ENCODE results near the gene ZEB1.
"Not testable (repeated sequence)": the region's sequence is repeated elsewhere in the genome, so short reads cannot be mapped to it uniquely, and the experiment has no call there.

The ZEB1 gene

DNA sequence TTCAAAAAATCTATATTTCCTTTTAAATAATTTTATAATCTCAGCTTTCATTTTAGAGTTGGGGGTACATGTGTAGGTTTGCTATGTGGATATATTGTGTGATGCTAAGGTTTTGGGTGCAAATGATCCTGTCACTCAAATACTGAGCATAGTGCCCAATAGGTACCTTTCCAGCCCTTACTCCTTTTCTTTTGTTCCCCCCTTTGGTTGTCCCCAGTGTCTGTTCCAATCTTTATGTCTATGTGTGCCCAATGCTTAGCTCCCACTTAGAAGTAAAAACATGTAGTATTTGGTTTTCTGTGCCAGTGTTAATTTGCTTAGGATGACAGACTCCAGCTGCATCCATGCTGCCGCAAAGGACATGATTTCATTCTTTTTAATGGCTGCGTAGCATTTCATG is 103.6 kb downstream of the ZEB1 start:
- no peak for DNase-seq

DNA sequence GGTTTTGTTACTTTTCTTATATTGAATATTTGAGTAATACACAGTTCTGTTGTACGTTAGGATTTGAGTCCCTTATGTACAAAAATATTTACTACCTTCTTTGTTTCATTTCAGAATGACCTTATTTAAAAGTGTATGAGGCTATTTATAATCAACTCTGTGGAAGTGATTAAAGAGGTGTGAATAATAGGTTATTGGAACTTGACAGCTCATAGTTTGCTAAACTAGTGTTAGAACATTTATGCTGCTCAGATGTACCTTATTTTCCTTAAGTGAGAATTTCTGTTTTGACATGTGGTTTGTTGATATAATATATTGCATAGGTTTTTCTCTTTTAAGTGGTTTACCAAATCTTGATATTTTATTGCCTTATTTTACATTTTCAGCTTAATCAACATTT is 105.5 kb downstream of the ZEB1 start:
- DNase-seq = no peak

DNA sequence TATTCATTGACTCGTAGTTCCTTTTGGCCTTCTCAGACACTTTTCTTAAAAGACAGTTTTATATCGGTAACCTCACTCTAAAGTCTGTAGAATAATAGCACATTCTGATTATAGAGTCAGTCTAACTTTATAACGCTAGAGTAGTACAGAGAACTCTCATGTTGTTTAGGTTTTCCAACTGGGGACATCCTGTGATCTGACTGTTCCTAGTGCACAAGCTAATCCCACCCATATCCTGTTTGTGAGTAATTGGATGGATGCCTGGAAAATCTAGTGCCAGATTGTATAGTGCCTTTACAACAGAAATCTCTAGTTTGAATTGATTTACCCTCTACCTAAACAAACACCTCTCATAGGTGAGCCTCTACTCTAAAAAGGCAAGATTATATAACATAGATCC is 107.4 kb downstream of the ZEB1 start:
- DNase-seq = no peak

DNA sequence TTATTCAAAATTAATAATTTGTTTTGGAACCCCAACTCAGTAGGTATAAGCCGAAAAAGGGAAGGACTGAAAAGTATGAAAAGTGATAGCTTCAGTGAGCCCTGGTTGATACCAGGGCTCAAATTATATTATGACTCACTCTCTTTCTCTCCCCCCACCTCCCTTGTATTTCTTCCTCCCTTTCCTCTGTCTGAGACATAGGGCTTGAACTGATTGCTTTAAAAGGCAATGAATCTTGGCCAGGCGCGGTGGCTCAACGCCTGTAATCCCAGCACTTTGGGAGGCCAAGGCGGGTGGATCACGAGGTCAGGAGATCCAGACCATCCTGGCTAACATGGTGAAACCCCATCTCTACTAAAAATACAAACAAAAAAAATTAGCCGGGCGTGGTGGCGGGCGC is 108.3 kb downstream of the ZEB1 start:
- DNase-seq = not testable (repeated sequence)

DNA sequence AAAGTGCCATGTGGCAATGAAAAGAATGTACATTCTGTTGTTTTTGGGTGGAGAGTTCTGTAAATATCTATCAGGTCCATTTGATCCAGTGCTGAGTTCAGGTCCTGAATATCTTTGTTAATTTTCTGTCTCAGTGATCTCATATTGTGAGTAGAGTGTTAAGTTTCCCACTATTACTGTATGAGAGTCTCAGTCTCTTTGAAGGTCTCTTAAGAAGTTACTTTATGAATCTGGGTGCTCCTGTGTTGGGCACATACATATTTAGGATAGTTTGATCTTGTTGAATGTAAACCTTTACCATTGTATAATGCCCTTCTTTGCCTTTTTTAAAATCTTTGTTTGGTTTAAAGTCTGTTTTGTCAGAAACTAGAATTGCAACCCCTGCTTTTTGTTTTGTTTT is 109.5 kb downstream of the ZEB1 start:
- DNase-seq = not testable (repeated sequence)

DNA sequence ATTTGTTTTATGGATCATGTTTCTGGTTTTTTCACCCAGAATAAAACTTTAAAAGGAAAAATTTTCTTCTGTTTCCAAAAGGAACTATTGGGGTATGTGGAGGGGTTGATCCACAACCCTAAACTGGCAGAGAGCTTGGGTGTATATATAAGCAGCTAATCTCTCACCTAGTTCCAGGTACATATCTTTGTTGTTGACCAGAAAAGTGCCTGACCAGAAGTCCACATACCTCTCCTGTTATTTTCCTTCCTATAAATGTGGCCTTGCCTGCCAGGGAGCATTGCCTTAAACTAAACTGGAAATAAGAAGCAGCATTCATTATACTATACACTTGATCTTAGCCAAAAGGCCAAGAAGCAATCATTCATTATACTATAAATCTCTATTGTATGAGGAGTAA is 112.0 kb downstream of the ZEB1 start:
- DNase-seq = no peak

DNA sequence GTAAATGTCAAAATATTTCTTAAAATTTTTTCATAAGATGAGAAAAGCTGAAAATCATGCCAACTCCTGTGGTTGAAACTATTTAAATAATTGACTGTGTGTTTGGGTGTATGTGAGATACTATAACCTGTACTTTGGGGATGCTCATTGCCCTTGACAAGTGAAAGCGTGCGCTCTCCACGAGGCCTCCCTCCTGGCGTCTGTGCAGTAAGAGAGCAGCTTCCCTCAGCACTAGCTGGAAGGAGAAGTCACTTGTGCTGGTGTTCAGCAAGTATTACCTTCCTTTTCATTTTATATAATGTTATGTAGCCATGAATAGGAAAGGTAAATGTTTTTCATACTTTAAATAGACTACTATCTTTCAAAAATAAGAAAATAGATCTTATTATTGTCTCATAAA is 118.9 kb downstream of the ZEB1 start:
- DNase-seq = no peak

DNA sequence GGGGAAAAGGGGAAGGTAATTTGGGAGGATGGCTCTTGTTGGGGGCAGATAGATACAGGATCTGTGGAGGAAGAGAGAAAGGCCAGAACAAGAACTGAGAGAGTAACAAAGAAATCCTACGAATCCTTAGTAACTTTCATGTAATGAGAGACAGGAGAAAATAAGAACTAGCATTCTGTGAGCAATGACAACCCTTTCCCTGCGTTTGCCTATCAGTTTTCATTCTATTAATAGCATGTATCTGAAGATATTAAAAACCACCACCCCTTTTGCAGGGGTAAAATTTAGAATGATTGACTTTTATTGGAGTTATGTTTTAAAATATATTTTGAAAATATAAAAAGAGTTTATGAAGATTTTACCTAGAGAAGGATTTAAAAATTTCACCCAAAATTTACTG is 132.8 kb downstream of the ZEB1 start:
- no peak for DNase-seq

DNA sequence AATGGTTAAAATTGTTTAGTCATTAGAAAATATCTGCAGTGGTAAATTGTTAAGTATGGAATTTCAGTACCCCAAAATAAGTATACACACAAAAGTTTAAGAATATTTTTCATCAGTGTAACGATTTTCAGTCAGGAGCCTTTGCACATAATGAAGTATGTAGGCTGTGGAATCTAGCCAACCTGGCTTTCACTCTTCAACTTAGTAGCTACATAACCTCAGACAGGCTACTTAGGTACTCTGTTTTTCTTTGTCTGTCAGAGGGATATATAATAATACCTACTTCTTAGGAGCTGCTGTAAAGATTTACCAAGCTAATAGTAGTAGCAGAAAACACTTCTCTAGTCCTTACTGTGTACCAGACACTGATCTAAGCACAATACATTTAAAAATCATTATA is 137.5 kb downstream of the ZEB1 start:
- no peak for DNase-seq

DNA sequence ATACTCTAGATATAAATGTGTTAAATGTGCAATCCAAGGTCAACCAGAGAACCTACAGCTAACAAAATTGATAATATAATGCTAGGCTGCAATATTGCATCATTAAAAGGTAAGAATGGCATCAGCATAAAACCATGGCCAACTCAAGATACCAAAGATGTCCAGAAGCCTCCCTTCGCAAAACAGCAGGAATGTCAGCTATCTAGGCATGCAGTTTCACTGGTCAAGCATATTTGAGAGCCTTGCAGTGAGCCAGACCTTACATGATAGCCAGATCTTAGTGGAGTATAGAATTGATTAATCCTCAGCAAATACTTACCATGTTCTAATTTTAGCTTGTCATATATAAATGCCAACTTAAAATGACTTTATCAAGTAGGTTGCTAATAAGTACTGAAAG is 138.8 kb downstream of the ZEB1 start:
- DNase-seq = no peak

DNA sequence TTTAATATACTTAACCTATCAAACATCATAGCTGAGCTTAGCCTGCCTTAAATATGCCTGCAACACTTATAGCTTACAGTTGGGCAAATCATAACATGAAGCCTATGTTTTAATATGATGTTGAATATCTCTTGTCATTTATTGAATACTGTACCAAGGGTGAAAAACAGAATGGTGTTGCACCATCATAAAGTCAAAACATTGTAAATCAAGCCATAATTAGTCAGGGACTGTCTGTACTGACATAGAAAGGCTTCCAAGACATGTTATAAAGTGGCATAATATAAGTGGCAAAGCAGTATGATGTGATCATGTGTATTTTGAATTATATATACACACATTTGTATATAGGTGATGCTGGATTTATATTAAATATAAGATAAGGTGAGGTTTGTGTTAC is 140.0 kb downstream of the ZEB1 start:
- no peak for DNase-seq

DNA sequence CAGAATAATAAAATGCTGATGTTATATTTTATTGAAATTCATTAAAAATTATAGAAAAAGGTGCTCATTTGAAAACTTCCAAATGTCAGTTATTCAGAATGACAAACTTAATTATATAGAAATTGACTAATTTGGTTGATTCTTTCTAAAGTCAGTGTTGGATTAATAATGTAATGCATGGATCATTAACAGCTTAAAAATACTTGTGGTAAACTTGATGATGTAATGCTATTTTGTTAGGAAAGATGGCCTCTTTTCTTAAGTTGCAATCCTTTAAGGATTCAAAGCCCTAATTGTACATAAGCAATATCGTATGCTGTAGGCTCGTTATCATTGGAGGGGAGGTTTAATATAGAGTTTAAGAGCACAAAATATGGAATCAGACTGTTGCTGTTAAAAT is 141.2 kb downstream of the ZEB1 start:
- DNase-seq = no peak

DNA sequence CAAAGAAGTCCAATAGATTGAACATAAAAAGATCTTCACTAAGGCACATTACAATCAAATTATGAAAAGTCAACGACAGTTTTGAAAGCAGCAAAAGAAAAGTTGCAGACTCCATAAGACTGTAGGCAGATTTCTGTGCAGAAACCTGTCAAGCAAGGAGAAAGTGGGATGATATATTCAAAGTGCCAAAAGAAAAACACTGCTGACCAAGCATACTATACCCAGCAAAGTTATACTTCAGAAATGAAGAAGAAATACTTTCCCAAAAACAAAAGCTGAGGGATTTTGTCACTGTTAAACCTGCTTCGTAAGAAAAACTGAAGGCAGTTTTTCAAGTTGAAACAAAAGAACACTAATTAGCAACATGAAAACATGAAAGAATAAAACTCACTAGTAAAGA is 145.5 kb downstream of the ZEB1 start:
- no peak for DNase-seq

DNA sequence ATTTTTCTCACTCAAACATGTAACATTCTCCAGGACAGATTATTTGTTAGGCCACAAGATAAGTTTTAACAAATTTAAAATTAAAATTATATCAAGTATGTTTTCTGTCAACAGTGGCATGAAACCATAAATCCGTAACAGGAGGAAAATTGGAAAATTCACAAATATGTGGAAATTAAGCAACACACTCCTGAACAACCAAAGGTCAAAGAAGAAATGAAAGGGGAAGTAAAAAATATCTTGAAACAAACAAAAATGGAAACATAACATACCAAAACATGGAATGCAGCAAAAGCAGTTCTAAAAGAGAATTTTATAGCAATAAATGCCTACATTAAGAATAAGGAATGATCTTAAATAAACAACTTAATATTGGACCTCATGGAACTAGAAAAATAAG is 147.3 kb downstream of the ZEB1 start:
- DNase-seq = no peak

DNA sequence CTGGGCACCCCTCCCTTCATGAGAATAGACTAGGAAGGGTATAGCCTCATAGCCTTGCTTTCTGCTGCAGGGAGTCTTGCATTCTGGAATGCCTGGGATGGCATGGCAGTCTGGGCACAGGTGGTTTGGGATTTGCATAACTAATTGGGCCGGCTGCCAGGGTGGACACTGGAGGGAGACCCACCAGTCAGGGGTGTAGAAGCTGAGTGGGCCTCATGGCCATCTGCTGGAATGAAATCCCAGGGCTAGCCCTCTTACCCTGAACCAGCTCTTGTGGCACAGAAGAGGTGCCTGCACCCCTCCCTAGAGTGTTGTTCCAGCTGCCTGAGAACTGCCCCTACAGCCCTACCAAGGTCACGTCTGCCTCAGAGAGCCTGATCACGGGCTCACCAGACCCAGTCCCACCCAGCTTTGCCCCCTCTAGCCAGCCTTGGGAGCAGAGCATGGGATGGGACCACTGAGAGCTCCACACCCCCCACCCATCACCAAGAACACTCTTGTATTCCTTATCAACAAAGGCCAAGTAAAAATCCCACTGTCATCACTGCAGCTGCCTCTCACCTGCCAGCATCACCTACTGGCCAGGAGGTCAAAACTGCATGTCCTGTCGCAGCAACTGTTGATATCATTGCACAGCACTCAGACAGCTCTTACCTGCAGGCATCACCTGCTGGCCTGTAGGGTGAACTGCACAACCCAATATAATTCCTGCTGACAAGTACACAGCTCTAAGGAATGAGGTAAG is 148.9 kb downstream of the ZEB1 start:
- DNase-seq = no peak

DNA sequence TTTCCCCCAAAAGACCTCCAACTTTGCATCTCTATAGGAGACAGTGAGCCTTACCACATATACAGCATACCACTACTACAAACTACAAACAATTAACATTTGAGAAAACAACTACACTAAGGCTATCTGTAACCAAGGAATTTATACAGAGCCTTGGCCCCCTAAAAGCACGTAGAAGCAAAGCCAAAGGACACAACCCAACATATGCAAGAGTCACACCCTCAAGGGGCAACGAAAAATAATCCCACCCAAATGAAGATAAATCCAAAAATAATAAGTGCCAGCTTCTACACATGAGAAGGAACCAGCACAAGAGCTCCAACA is 149.5 kb downstream of the ZEB1 start:
- DNase-seq = no peak

DNA sequence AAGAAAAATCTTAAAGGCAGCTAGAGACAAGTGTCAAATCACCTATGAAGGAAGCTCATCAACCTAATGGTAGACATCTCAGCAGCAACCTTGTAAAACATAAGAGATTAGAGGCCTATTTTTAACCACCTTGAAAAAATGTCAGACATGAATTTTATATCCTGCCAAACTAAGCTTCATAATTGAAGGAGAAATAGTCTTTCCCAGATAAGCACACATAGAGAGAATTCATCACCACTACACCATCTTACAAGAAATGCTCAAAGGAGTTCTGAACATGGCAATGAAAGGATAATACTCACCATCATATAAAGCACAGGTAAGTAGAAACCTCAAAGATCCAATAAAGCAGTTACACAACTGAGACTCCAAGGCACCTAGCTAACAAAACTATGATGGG is 156.5 kb downstream of the ZEB1 start:
- DNase-seq = no peak

DNA sequence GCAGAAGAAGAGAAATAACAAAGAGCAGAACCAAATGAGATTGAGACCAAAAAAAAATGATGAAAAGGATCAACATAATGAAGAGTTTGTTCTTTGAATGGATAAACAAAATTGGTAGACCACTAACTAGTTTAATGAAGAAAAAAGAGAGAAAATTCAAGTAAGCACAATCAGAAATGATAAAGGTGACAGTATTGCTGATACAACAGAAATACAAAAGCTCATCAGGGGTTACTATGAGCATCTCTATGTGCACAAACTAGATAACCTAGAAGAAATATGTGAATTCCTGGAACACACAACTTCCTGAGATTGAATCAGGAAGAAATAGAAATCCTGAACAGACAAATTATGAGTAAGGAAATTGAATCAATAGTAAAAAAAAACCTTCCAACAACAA is 157.1 kb downstream of the ZEB1 start:
- DNase-seq = no peak

DNA sequence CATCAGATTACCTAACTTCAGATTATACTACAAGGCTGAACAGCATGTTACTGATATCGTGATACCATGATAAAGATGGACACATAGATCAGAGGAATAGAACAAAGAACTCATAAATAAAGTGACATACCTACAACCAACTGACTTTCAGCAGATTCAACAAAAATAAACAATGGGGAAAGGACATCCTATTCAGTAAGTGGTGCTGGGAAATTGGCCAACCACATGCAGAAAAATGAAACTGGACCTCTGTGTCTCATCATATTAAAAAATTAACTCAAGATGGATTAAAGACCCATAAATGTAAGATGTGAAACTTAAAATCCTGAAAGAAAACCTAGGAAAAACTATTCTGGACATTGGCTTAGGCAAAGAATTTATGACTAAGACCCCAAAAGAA is 158.6 kb downstream of the ZEB1 start:
- DNase-seq = no peak

DNA sequence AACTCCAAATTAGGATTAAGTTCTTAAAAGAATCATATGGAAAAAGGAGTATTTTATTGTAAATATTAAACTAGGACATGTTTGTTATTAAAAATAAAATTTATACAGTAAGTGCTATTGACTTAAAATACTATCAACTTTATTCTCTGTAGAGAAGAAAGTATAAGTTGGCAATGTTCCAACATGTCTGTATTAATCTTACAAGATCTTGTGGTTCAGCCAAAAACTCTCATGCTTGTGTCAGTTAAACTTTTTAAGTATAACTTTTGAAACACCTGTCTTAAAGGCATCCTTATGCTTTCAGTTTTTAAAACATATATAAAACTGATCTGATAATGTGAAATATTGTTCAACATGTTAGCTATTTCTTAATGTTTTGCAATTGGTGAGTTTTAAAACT is 160.7 kb downstream of the ZEB1 start:
- no peak for DNase-seq

DNA sequence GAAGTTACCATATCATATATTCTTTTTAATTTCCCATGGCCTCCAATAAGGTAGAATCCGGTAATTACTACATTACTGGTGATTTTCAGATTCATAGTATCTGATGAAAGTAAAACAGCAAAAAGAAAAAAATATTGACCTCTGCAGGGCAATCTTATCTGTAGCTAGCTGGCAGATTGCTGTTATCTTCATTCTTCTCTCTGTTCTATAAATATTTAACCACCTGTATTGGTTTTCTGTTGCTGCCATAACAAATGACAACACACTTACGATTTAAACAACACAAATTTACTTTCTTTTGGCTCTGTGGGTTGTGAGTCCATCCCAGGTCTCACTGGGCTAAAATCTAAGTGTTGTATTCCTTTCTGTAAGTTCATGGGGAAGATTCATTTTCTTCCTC is 164.5 kb downstream of the ZEB1 start:
- DNase-seq = no peak

DNA sequence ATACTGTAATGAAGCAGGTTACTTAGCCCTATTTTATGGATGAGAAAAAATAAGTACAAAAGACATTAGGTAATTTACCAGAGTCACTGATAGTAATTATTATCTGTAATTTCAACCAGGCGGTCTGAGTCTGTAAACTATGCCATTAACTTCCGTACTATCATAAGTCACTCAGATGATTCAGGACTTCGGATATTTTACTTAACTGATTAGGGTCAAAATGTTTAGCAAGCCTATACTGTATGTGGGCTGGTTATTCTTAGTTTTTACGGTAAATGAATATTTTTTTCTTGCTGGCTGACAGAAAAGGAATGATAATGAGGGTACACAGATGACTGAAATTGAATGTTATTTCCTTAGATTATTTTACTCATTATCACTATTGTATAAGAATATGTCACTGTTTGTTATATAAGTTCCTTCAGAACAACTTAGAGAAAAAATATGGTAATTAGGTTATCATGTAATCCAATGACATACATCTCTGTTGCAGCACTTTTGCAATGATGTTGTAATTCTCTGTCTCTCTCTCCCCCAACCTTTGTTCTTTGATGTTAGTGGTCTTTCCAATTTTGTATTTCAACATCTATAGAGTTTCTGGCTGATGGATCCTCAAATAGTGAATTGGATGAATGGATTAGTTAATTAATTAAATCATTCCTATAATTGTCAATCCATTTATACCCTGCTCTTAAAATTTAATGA is 165.6 kb downstream of the ZEB1 start:
- DNase-seq = no peak

DNA sequence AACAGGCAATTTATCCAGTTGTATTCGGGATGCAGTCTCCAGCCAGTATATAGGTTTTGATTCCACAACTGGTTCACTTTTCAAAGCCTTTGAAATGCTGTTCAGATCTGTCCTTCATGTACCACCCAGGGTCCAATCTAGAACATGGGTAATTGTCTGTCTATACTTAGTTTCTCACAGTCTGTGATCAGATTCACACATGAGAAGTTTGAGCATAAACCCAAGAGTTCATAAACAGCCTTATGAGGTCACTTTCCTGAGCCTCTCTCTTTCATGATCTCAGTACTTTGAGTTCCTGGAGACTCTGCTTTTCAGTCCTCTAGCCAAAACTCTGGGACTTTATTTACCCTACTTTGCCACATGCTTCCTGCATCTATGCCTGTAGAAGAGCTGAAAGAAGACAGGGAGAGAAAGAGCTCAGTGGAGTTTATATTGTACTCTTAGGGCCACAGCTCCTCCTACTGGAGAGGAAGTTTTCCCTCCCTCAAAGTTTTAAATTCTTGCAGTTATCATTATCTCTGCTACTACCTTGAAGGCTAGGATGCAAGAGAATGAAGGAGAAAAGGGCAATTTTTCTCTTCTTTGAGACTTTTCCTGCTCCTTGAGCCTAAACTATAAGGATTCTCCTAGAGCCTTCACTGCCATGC is 172.0 kb downstream of the ZEB1 start:
- peak; percentile 2 for DNase-seq

DNA sequence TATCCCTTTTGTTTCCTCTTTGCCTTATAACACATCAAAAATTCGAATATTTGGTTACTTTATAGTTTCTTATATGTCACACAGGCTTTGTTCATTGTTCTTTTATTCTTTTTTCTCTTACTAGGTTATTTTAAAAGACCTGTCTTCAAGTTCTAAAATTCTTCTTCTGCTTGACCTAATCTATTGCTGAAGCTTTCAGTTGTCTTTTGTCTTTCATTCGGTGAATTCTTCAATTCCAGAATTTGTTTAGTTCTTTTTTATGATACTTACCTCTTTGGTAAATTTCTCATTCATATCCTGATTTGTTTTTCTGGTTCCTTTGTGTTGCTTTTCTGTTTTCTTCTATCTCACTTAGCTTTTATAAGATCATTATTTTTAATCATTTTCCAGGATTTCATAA is 188.4 kb downstream of the ZEB1 start:
- no peak for DNase-seq
